Nephron (organoid): ENCODE data around the gene ITPR3.
A peak's percentile ranks its signal among the peaks of the same experiment; 100 is the strongest.

Experiments used
- H3K27ac Mint-ChIP-seq, 3 experiments: 2 replicates each; pipeline ENCODE4 v1.8.0; 2020; ENCODE audit warnings: mixed read lengths in 3 of 3, mild to moderate bottlenecking in 2 of 3, moderate library complexity in 1 of 3
- H3K27me3 Mint-ChIP-seq: 2 replicates; pipeline ENCODE4 v1.8.0; 2021; ENCODE audit warnings: low read depth, mild to moderate bottlenecking, moderate library complexity, mixed read lengths
- H3K36me3 Mint-ChIP-seq: 2 replicates; pipeline ENCODE4 v1.8.0; 2020; ENCODE audit warnings: low read depth, mixed read lengths
- H3K4me1 Mint-ChIP-seq: 2 replicates; pipeline ENCODE4 v1.8.0; 2020; ENCODE audit warnings: mixed read lengths
- H3K4me3 Mint-ChIP-seq, 3 experiments: 2 replicates each; pipeline ENCODE4 v1.8.0; 2020; ENCODE audit warnings: mild to moderate bottlenecking in 3 of 3, mixed read lengths in 3 of 3, moderate library complexity in 2 of 3
- H3K9me3 Mint-ChIP-seq: 2 replicates; pipeline ENCODE4 v1.8.0; 2020; ENCODE audit warnings: mixed read lengths
- CTCF ChIP-seq, 3 experiments: fragments of 200-600 bp; sonication (generic); IDR thresholded peaks; one replicate each; pipeline ENCODE4 v1.5.0; 2021; ENCODE audit warnings: antibody characterized with exemption in 3 of 3; ENCODE audit not compliant: unreplicated experiment in 3 of 3

Gene ITPR3

DNA sequence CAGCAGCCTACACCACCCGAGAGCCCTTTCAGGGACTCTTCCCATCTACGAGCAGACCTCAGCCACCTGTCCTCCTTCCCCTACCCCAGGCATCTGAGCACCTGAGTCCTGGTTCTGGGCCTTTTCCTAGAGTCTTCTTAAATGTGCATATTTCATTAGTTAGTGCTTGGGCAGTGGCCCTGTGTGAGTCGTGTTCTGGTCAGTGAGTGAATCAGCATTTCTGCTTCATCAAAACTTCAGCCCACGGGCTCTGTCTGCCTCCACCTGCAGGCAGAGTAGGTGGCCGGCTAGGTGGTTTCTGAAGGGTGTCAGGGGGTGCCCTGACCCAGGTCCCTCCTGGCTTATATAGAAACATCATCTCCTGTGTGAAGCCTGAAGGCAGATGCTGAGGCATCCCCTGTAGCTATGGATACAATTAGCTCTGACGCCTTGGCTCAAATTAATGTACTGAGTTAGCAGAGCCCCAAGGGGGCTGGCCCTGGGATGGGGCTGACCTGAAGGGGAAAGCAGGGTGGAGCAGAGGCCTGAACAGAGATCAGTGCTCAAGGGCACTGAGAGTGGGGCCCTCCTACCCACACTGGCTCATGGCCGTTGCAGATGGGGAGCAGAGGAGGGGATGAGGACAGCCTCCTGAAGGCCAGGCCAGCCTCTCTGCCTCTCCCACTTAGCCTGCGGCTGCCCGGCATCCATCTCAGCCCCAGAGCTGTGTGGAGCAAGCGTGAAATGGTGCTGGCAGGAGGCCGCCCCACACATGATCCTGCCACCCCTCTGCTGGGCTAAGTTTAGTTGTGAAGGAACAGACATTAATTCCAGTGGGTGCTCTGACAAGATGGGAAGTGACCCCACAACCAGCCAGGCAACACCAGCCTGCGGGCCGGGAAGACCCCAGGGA, 111.9 kb downstream of the ITPR3 start:
- Mint-ChIP-seq H3K4me1 (peaks cover 6% of the 10 kb centered on the region), H3K36me3 (no peaks in the 10 kb centered on the region), H3K27ac (peak overlapping the region in 1 of 3 experiments; percentile 28), H3K9me3 (no peaks in the 10 kb centered on the region), H3K27me3 (peaks cover 20% of the 10 kb centered on the region), H3K4me3 (no peak overlapping the region)
- no peak for TF ChIP-seq CTCF (IDR thresholded peaks at IDR 0.05; ENCODE audit: unreplicated experiment in 3 of 3)

GRCh38 chr6:33733709-33734007, 112.5 kb downstream of the ITPR3 start:
- no peak for TF ChIP-seq CTCF (IDR thresholded peaks at IDR 0.05; ENCODE audit: unreplicated experiment in 3 of 3)
- Mint-ChIP-seq H3K4me3 (no peak overlapping the region), H3K27me3 (peaks cover 17% of the 10 kb centered on the region), H3K27ac (no peak overlapping the region), H3K36me3 (no peaks in the 10 kb centered on the region), H3K4me1 (peaks cover 6% of the 10 kb centered on the region), H3K9me3 (no peaks in the 10 kb centered on the region)

GRCh38 chr6:33735216-33735615, 114.1 kb downstream of the ITPR3 start:
- H3K36me3 Mint-ChIP-seq: no peaks in the 10 kb centered on the region
- H3K4me3 Mint-ChIP-seq: no peak overlapping the region
- H3K27ac Mint-ChIP-seq: no peak overlapping the region
- no peak for TF ChIP-seq CTCF (IDR thresholded peaks at IDR 0.05; ENCODE audit: unreplicated experiment in 3 of 3)
- H3K4me1 Mint-ChIP-seq: peaks cover 6% of the 10 kb centered on the region
- H3K27me3 Mint-ChIP-seq: peaks cover 14% of the 10 kb centered on the region
- no peaks in the 10 kb centered on the region for H3K9me3 Mint-ChIP-seq

- no peaks in the 10 kb centered on the region for H3K9me3 Mint-ChIP-seq
Measured at GRCh38 chr6:33737267-33738026, 116.3 kb downstream of the ITPR3 start.

GRCh38 chr6:33738153-33738552, 117.0 kb downstream of the ITPR3 start:
- Mint-ChIP-seq H3K27ac (no peak overlapping the region), H3K36me3 (no peaks in the 10 kb centered on the region), H3K27me3 (peaks cover 8% of the 10 kb centered on the region), H3K4me1 (peaks cover 18% of the 10 kb centered on the region), H3K4me3 (no peak overlapping the region), H3K9me3 (no peaks in the 10 kb centered on the region)
- TF ChIP-seq CTCF (IDR thresholded peaks at IDR 0.05; ENCODE audit: unreplicated experiment in 3 of 3): no peak

More at GRCh38 chr6:33737267-33738026, 116.3 kb downstream of the ITPR3 start:
- Mint-ChIP-seq H3K36me3 (no peaks in the 10 kb centered on the region), H3K27ac (no peak overlapping the region), H3K4me3 (no peak overlapping the region), H3K27me3 (peaks cover 12% of the 10 kb centered on the region), H3K4me1 (peaks cover 11% of the 10 kb centered on the region)
- no peak for TF ChIP-seq CTCF (IDR thresholded peaks at IDR 0.05; ENCODE audit: unreplicated experiment in 3 of 3)
